Measurements from ENCODE around the gene INPP4B.
"Not testable (repeated sequence)": the region's sequence is repeated elsewhere in the genome, so short reads cannot be mapped to it uniquely, and the experiment has no call there.

The INPP4B gene

DNA sequence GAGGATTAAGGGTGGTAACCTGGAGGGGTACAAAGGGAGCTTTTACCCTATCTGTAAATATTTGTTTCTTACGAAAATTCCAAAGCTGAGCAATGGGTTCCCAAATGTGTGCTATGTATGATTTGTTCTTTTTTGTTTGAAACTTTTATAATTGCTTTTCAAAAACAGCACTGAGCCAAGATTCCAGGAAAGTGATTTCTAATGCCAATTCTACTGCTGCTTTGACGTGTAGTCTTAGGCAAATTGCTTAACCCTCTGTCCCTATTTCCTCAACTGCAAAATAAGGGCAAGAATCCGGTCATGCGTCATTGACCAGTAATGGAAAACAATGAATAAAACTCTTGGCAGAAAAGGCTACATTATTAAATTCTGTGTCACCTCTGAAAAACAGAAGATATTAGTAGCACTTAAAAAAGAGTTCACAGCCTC is 755.0 kb downstream of the INPP4B start:
- Histone ChIP-seq H3K9ac (ENCODE audit: low read depth in 1 of 2, low read length in 2 of 2) (no peak overlapping the region), H3K36me3 (ENCODE audit: control insufficient read depth in 1 of 2, insufficient read depth in 2 of 2, low read length in 2 of 2) (peaks cover 0 to 2% of the 10 kb centered on the region in 2 donors), H3K4me3 (ENCODE audit: low read depth in 1 of 2, low read length in 2 of 2) (no peak overlapping the region), H3K27ac (ENCODE audit: low read depth, low read length) (no peak overlapping the region), H3K9me3 (ENCODE audit: control insufficient read depth in 1 of 2, low read length in 2 of 2) (no peaks in the 10 kb centered on the region), H3K27me3 (ENCODE audit: control insufficient read depth in 1 of 2, insufficient read depth in 2 of 2, low read length in 2 of 2) (no peaks in the 10 kb centered on the region), H3K4me1 (ENCODE audit: control insufficient read depth in 1 of 2, insufficient read depth in 2 of 2, low read length in 2 of 2) (no peaks in the 10 kb centered on the region)

GRCh38 chr4:142088906-142089305 is 757.2 kb downstream of the INPP4B start:
- no peak overlapping the region for H3K4me3 ChIP-seq (ENCODE audit: low read depth in 1 of 2, low read length in 2 of 2)
- no peaks in the 10 kb centered on the region for H3K27me3 ChIP-seq (ENCODE audit: control insufficient read depth in 1 of 2, insufficient read depth in 2 of 2, low read length in 2 of 2)
- peaks cover 0 to 3% of the 10 kb centered on the region in 2 donors for H3K36me3 ChIP-seq (ENCODE audit: control insufficient read depth in 1 of 2, insufficient read depth in 2 of 2, low read length in 2 of 2)
- no peak overlapping the region for H3K9ac ChIP-seq (ENCODE audit: low read depth in 1 of 2, low read length in 2 of 2)
- no peaks in the 10 kb centered on the region for H3K4me1 ChIP-seq (ENCODE audit: control insufficient read depth in 1 of 2, insufficient read depth in 2 of 2, low read length in 2 of 2)
- H3K9me3 ChIP-seq (ENCODE audit: control insufficient read depth in 1 of 2, low read length in 2 of 2): no peaks in the 10 kb centered on the region
- no peak overlapping the region for H3K27ac ChIP-seq (ENCODE audit: low read depth, low read length)

DNA sequence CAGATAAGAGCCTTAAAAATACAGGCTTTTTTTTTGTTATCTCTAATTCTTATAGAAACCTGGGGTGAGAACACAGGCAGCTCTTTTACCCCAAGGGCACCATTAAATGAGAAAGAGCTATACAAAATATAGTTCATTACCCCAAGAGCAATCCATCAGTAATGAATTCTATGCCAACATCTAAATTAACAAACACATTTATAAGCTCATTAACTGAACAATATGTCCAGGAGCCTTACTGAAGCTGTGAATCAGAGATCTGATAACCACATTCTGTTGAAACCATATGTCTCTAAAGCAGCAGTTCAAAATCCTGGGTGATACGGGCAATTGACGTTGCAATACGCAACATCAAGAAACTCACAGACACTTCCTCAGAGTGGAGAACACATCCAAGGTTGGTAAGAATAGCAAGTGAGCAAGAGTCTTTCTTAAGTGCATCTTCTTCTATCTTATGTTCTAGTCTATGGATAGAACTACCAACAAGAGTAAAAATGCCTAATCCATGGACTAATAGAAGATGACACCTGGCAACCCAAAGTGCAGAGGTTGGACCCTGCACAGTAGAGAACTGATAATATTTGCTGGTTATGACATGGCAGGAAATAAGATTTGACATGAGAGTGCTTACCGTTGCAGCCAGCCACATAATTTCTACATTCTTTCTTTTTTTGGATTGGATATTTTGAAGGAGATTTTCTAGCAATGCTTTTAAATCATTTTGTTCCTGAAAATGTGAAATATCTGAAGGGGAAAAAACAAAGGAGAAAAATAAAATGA is 760.4 kb downstream of the INPP4B start:
- Histone ChIP-seq H3K9me3 (ENCODE audit: control insufficient read depth in 1 of 2, low read length in 2 of 2) (no peaks in the 10 kb centered on the region), H3K9ac (ENCODE audit: low read depth in 1 of 2, low read length in 2 of 2) (no peak overlapping the region), H3K27ac (ENCODE audit: low read depth, low read length) (no peak overlapping the region), H3K36me3 (ENCODE audit: control insufficient read depth in 1 of 2, insufficient read depth in 2 of 2, low read length in 2 of 2) (peaks cover 0 to 7% of the 10 kb centered on the region in 2 donors), H3K4me1 (ENCODE audit: control insufficient read depth in 1 of 2, insufficient read depth in 2 of 2, low read length in 2 of 2) (no peaks in the 10 kb centered on the region), H3K4me3 (ENCODE audit: low read depth in 1 of 2, low read length in 2 of 2) (no peak overlapping the region), H3K27me3 (ENCODE audit: control insufficient read depth in 1 of 2, insufficient read depth in 2 of 2, low read length in 2 of 2) (no peaks in the 10 kb centered on the region)

GRCh38 chr4:142083264-142083663 is 762.8 kb downstream of the INPP4B start:
- peaks cover 0 to 7% of the 10 kb centered on the region in 2 donors for H3K36me3 ChIP-seq (ENCODE audit: control insufficient read depth in 1 of 2, insufficient read depth in 2 of 2, low read length in 2 of 2)
- H3K27me3 ChIP-seq (ENCODE audit: control insufficient read depth in 1 of 2, insufficient read depth in 2 of 2, low read length in 2 of 2): no peaks in the 10 kb centered on the region
- H3K9me3 ChIP-seq (ENCODE audit: control insufficient read depth in 1 of 2, low read length in 2 of 2): no peaks in the 10 kb centered on the region
- no peak overlapping the region for H3K9ac ChIP-seq (ENCODE audit: low read depth in 1 of 2, low read length in 2 of 2)
- no peak overlapping the region for H3K27ac ChIP-seq (ENCODE audit: low read depth, low read length)
- no peaks in the 10 kb centered on the region for H3K4me1 ChIP-seq (ENCODE audit: control insufficient read depth in 1 of 2, insufficient read depth in 2 of 2, low read length in 2 of 2)
- H3K4me3 ChIP-seq (ENCODE audit: low read depth in 1 of 2, low read length in 2 of 2): no peak overlapping the region

DNA sequence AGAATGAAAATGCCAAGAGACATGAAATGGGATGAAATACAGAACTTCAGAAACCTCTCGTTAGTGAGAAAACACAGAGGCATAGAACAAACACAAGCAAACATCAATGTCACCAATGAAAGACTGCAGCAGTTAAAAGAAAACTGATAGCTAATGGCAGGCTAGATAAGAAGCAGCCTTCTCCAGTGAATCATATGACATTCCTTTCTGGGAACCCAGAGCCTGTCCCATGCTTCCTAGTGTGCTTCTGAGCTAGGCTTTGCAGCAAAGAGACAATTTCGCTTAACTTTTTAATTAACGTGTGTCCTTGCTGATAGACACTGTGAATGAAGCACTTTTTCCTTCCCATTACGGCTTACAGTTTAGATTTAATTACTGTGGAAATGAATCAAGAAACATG is 765.1 kb downstream of the INPP4B start:
- H3K27ac ChIP-seq (ENCODE audit: low read depth, low read length): no peak overlapping the region
- H3K36me3 ChIP-seq (ENCODE audit: control insufficient read depth in 1 of 2, insufficient read depth in 2 of 2, low read length in 2 of 2): peaks cover 0 to 7% of the 10 kb centered on the region in 2 donors
- no peaks in the 10 kb centered on the region for H3K27me3 ChIP-seq (ENCODE audit: control insufficient read depth in 1 of 2, insufficient read depth in 2 of 2, low read length in 2 of 2)
- H3K4me1 ChIP-seq (ENCODE audit: control insufficient read depth in 1 of 2, insufficient read depth in 2 of 2, low read length in 2 of 2): no peaks in the 10 kb centered on the region
- H3K4me3 ChIP-seq (ENCODE audit: low read depth in 1 of 2, low read length in 2 of 2): no peak overlapping the region
- no peak overlapping the region for H3K9ac ChIP-seq (ENCODE audit: low read depth in 1 of 2, low read length in 2 of 2)
- no peaks in the 10 kb centered on the region for H3K9me3 ChIP-seq (ENCODE audit: control insufficient read depth in 1 of 2, low read length in 2 of 2)

GRCh38 chr4:142079959-142080358 is 766.1 kb downstream of the INPP4B start:
- H3K4me1 ChIP-seq (ENCODE audit: control insufficient read depth in 1 of 2, insufficient read depth in 2 of 2, low read length in 2 of 2): no peaks in the 10 kb centered on the region
- H3K36me3 ChIP-seq (ENCODE audit: control insufficient read depth in 1 of 2, insufficient read depth in 2 of 2, low read length in 2 of 2): peaks cover 0 to 4% of the 10 kb centered on the region in 2 donors

GRCh38 chr4:142077048-142077447 is 769.1 kb downstream of the INPP4B start:
- no peaks in the 10 kb centered on the region for H3K4me1 ChIP-seq (ENCODE audit: control insufficient read depth in 1 of 2, insufficient read depth in 2 of 2, low read length in 2 of 2)
- H3K4me3 ChIP-seq (ENCODE audit: low read depth in 1 of 2, low read length in 2 of 2): no peak overlapping the region
- no peak overlapping the region for H3K9ac ChIP-seq (ENCODE audit: low read depth in 1 of 2, low read length in 2 of 2)
- peaks cover 0 to 4% of the 10 kb centered on the region in 2 donors for H3K36me3 ChIP-seq (ENCODE audit: control insufficient read depth in 1 of 2, insufficient read depth in 2 of 2, low read length in 2 of 2)
- no peaks in the 10 kb centered on the region for H3K9me3 ChIP-seq (ENCODE audit: control insufficient read depth in 1 of 2, low read length in 2 of 2)
- no peaks in the 10 kb centered on the region for H3K27me3 ChIP-seq (ENCODE audit: control insufficient read depth in 1 of 2, insufficient read depth in 2 of 2, low read length in 2 of 2)
- no peak overlapping the region for H3K27ac ChIP-seq (ENCODE audit: low read depth, low read length)

More at GRCh38 chr4:142079959-142080358, 766.1 kb downstream of the INPP4B start:
- Histone ChIP-seq H3K9me3 (ENCODE audit: control insufficient read depth in 1 of 2, low read length in 2 of 2) (no peaks in the 10 kb centered on the region), H3K9ac (ENCODE audit: low read depth in 1 of 2, low read length in 2 of 2) (no peak overlapping the region), H3K27ac (ENCODE audit: low read depth, low read length) (no peak overlapping the region), H3K4me3 (ENCODE audit: low read depth in 1 of 2, low read length in 2 of 2) (no peak overlapping the region), H3K27me3 (ENCODE audit: control insufficient read depth in 1 of 2, insufficient read depth in 2 of 2, low read length in 2 of 2) (no peaks in the 10 kb centered on the region)

GRCh38 chr4:142068304-142068703 is 777.8 kb downstream of the INPP4B start:
- not testable (repeated sequence) for H3K9me3 ChIP-seq (ENCODE audit: control insufficient read depth in 1 of 2, low read length in 2 of 2); H3K9ac ChIP-seq (ENCODE audit: low read depth in 1 of 2, low read length in 2 of 2); H3K36me3 ChIP-seq (ENCODE audit: control insufficient read depth in 1 of 2, insufficient read depth in 2 of 2, low read length in 2 of 2); H3K27me3 ChIP-seq (ENCODE audit: control insufficient read depth in 1 of 2, insufficient read depth in 2 of 2, low read length in 2 of 2); H3K4me1 ChIP-seq (ENCODE audit: control insufficient read depth in 1 of 2, insufficient read depth in 2 of 2, low read length in 2 of 2); H3K27ac ChIP-seq (ENCODE audit: low read depth, low read length); H3K4me3 ChIP-seq (ENCODE audit: low read depth in 1 of 2, low read length in 2 of 2)

DNA sequence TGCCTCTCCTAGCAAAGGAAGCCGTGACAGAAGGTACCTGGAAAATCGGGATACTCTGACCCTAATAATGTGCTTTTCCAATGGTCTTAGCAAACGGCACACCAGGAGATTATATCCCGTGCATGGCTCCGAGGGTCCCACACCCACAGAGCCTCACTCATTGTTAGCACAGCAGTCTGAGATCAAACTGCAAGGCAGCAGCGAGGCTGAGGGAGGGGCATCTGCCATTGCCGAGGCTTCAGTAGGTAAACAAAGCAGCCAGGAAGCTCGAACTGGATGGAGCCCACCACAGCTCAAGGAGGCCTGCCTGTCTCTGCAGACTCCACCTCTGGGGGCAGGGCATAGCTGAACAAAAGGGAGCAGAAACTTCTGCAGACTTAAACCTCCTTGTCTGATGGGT is 779.5 kb downstream of the INPP4B start:
- H3K9ac ChIP-seq (ENCODE audit: low read depth in 1 of 2, low read length in 2 of 2); H3K36me3 ChIP-seq (ENCODE audit: control insufficient read depth in 1 of 2, insufficient read depth in 2 of 2, low read length in 2 of 2); H3K9me3 ChIP-seq (ENCODE audit: control insufficient read depth in 1 of 2, low read length in 2 of 2); H3K27me3 ChIP-seq (ENCODE audit: control insufficient read depth in 1 of 2, insufficient read depth in 2 of 2, low read length in 2 of 2); H3K4me1 ChIP-seq (ENCODE audit: control insufficient read depth in 1 of 2, insufficient read depth in 2 of 2, low read length in 2 of 2); H3K27ac ChIP-seq (ENCODE audit: low read depth, low read length); H3K4me3 ChIP-seq (ENCODE audit: low read depth in 1 of 2, low read length in 2 of 2): not testable (repeated sequence)

DNA sequence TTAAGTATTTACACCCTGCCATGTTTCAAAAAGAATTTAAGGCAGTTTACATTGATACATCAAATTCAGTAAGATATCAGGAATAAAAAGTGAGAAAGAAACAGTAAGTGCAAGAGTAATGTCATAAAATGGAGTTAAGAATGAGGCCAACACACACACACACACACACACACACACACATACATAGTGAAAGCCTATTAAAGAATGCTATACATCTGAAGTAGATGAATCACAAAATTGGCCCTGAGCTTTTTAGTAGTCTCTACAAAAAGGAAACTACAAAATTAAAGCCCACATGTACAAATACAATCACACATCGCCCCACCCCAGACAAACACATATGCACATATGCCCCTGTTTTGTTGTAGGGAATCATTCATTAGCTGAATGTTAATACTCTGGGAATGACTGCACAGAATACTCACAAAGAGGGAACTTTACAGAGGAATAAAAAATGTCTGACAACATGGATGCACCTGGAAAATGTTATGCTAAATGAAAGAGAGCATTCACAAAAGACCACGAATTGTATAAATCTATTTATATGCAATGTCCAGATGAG is 780.9 kb downstream of the INPP4B start:
- Histone ChIP-seq H3K27me3 (ENCODE audit: control insufficient read depth in 1 of 2, insufficient read depth in 2 of 2, low read length in 2 of 2) (no peaks in the 10 kb centered on the region), H3K4me3 (ENCODE audit: low read depth in 1 of 2, low read length in 2 of 2) (no peak overlapping the region)

More for the DNA sequence above, 780.9 kb downstream of the INPP4B start:
- Histone ChIP-seq H3K9ac (ENCODE audit: low read depth in 1 of 2, low read length in 2 of 2) (no peak overlapping the region), H3K36me3 (ENCODE audit: control insufficient read depth in 1 of 2, insufficient read depth in 2 of 2, low read length in 2 of 2) (no peaks in the 10 kb centered on the region), H3K27ac (ENCODE audit: low read depth, low read length) (no peak overlapping the region), H3K9me3 (ENCODE audit: control insufficient read depth in 1 of 2, low read length in 2 of 2) (peaks cover 0 to 3% of the 10 kb centered on the region in 2 donors), H3K4me1 (ENCODE audit: control insufficient read depth in 1 of 2, insufficient read depth in 2 of 2, low read length in 2 of 2) (no peaks in the 10 kb centered on the region)

Measured in duodenal mucosa (tissue), 2 donors.